GM23338 (cell line): ENCODE results near the gene ZNF410. TPM values are rescaled to one million over a fixed set of nuclear protein-coding genes. Genes with fewer than 3 reads are reported as not detected.

Experiments
- ATAC-seq: fragments of 200-7000 bp; cut with Tn5 transposase; 3 replicates; pipeline ENCODE4 v1.9.1; 2020
- DNase-seq: peaks from one replicate; pipeline ENCODE4 v3.0.0-alpha.2; 2015; ENCODE audit warnings: low spot score
- H2AFZ ChIP-seq: fragments of 200-600 bp; sonication (generic); 2 replicates; pipeline ENCODE4 v1.8.0; 2016; ENCODE audit warnings: antibody characterized with exemption, mild to moderate bottlenecking, moderate library complexity
- H3F3A ChIP-seq: fragments of 200-600 bp; sonication (generic); replicated peaks from 2 replicates; pipeline ENCODE4 v1.8.0; 2017; ENCODE audit warnings: antibody characterized with exemption, mixed run types, low read depth
- H3K27ac ChIP-seq: fragments of 200-600 bp; sonication (generic); 2 replicates; pipeline ENCODE4 v1.6.1; 2016; ENCODE audit warnings: low read depth
- H3K27me3 ChIP-seq: fragments of 200-600 bp; sonication (generic); 2 replicates; pipeline ENCODE4 v1.8.0; 2016; ENCODE audit warnings: mild to moderate bottlenecking, mixed run types, moderate library complexity; ENCODE audit not compliant: insufficient read depth
- H3K36me3 ChIP-seq: fragments of 200-600 bp; sonication (generic); 2 replicates; pipeline ENCODE4 v1.8.0; 2016; ENCODE audit warnings: mild to moderate bottlenecking; ENCODE audit not compliant: insufficient read depth
- H3K4me1 ChIP-seq: fragments of 200-600 bp; sonication (generic); 2 replicates; pipeline ENCODE4 v1.8.0; 2016; ENCODE audit warnings: mild to moderate bottlenecking, moderate library complexity; ENCODE audit not compliant: insufficient read depth
- H3K4me2 ChIP-seq: fragments of 200-600 bp; sonication (generic); 2 replicates; pipeline ENCODE4 v1.7.1; 2017; ENCODE audit warnings: mixed run types
- H3K4me3 ChIP-seq: fragments of 200-600 bp; sonication (generic); 2 replicates; pipeline ENCODE4 v1.6.1; 2016; ENCODE audit warnings: mixed run types
- H3K79me2 ChIP-seq: fragments of 200-600 bp; sonication (generic); replicated peaks from 2 replicates; pipeline ENCODE4 v1.8.0; 2017; ENCODE audit warnings: mild to moderate bottlenecking; ENCODE audit not compliant: insufficient read depth
- H3K9me2 ChIP-seq: fragments of 200-600 bp; sonication (generic); 2 replicates; pipeline ENCODE4 v1.8.0; 2017; ENCODE audit not compliant: insufficient read depth
- H4K20me1 ChIP-seq: fragments of 200-600 bp; sonication (generic); replicated peaks from 2 replicates; pipeline ENCODE4 v1.8.0; 2017; ENCODE audit warnings: mild to moderate bottlenecking; ENCODE audit not compliant: insufficient read depth
- H3K27ac Mint-ChIP-seq: 2 replicates; pipeline ENCODE4 v1.8.0; 2020; ENCODE audit warnings: inconsistent platforms, mild to moderate bottlenecking, moderate library complexity, mixed read lengths
- H3K27me3 Mint-ChIP-seq: 3 replicates; pipeline ENCODE4 v1.8.0; 2022; ENCODE audit warnings: low read depth, mild to moderate bottlenecking, moderate library complexity, mixed read lengths, inconsistent platforms; ENCODE audit not compliant: insufficient read depth, poor library complexity
- H3K36me3 Mint-ChIP-seq: 3 replicates; pipeline ENCODE4 v1.8.0; 2021; ENCODE audit warnings: low read depth, mild to moderate bottlenecking, inconsistent platforms, moderate library complexity, mixed read lengths
- H3K4me1 Mint-ChIP-seq: 3 replicates; pipeline ENCODE4 v1.8.0; 2020; ENCODE audit warnings: mild to moderate bottlenecking, inconsistent platforms, mixed read lengths
- H3K4me3 Mint-ChIP-seq: 3 replicates; pipeline ENCODE4 v1.8.0; 2021; ENCODE audit warnings: moderate library complexity, mild to moderate bottlenecking, inconsistent platforms, mixed read lengths
- H3K9me3 Mint-ChIP-seq: 3 replicates; pipeline ENCODE4 v1.8.0; 2020; ENCODE audit warnings: moderate library complexity, mild to moderate bottlenecking, inconsistent platforms, mixed read lengths
- CREB1 ChIP-seq: fragments of 250-450 bp; sonication (Bioruptor Pico); IDR thresholded peaks from 2 replicates; pipeline ENCODE4 v1.5.0; 2020; ENCODE audit warnings: low read depth, mild to moderate bottlenecking, moderate library complexity
- CTCF ChIP-seq, 2 experiments: fragments of 200-600 bp in 1 of 2; sonication (generic) in 1 of 2; conservative IDR thresholded peaks; 2 replicates each; pipeline versions ENCODE4 v1.5.1 to v1.6.1; 2016 to 2017; ENCODE audit warnings: antibody characterized with exemption in 2 of 2, low read depth in 2 of 2, mild to moderate bottlenecking in 2 of 2, moderate library complexity in 1 of 2
- EZH2 ChIP-seq: fragments of 200-600 bp; sonication (generic); IDR thresholded peaks from one replicate; pipeline ENCODE4 v1.8.0; 2017; ENCODE audit warnings: antibody characterized with exemption, mild to moderate bottlenecking, low read depth; ENCODE audit not compliant: unreplicated experiment
- EZH2phosphoT487 ChIP-seq: fragments of 200-600 bp; sonication (generic); IDR thresholded peaks from one replicate; pipeline ENCODE4 v1.8.1; 2018; ENCODE audit warnings: antibody characterized with exemption; ENCODE audit not compliant: unreplicated experiment
- NANOG ChIP-seq: IDR thresholded peaks from 2 replicates; pipeline ENCODE4 v1.6.1; 2016; ENCODE audit warnings: antibody characterized with exemption, borderline replicate concordance
- POLR2AphosphoS5 ChIP-seq: IDR thresholded peaks from 2 replicates; pipeline ENCODE4 v1.6.1; 2016; ENCODE audit warnings: antibody characterized with exemption, low read depth
- REST ChIP-seq: IDR thresholded peaks from one replicate; pipeline ENCODE4 v1.6.1; 2018; ENCODE audit warnings: antibody characterized with exemption; ENCODE audit not compliant: unreplicated experiment
- STAT1 ChIP-seq: IDR thresholded peaks from one replicate; pipeline ENCODE4 v1.6.1; 2016; ENCODE audit warnings: antibody characterized with exemption; ENCODE audit not compliant: unreplicated experiment
- ZNF331 ChIP-seq: fragments of 250-450 bp; sonication (Bioruptor Pico); IDR thresholded peaks from 2 replicates; pipeline ENCODE4 v1.5.0; 2020; ENCODE audit warnings: low read depth, mild to moderate bottlenecking, moderate library complexity
- polyA plus RNA-seq: library from polyadenylated mRNA; unstranded; fragments of >200 nt; fragmentation: Nextera tagmentation; extraction: Ambion mirVana; gene quantifications from 2 replicates; pipeline ENCODE4 v1.2.1, GENCODE V29; 2016
- total RNA-seq: library from RNA; depleted of rRNA; stranded (reverse); fragments of >200 nt; shearing (Covaris generic); gene quantifications from 2 replicates; pipeline ENCODE4 v1.2.3, GENCODE V29; 2014

Gene ZNF410
- total and polyA plus RNA-seq, 2 experiments from 2014 or later, result 10.6 to 20.4 TPM

- no peak for TF ChIP-seq CTCF (conservative IDR thresholded peaks at IDR 0.05; ENCODE audit: low read depth in 2 of 2)
- TF ChIP-seq EZH2, result no peak
- TF ChIP-seq STAT1, result no peak
- TF ChIP-seq NANOG, result no peak
- TF ChIP-seq REST, result no peak
Observed at GRCh38 chr14:73896521-73896920, 9.9 kb downstream of the ZNF410 start (continued).

- Histone ChIP-seq H3F3A (no peaks in the 10 kb centered on the region), H3K4me1 (no peaks in the 10 kb centered on the region), H2AFZ (no peak overlapping the region), H3K4me2 (no peak overlapping the region), H3K36me3 (peaks cover 17% of the 10 kb centered on the region; the same call in 1 of the 2 replicates), H4K20me1 (no peaks in the 10 kb centered on the region; the same call in 1 of the 2 replicates), H3K79me2 (no peaks in the 10 kb centered on the region), H3K27me3 (no peaks in the 10 kb centered on the region), H3K4me3 (no peak overlapping the region), H3K9me2 (no peaks in the 10 kb centered on the region), H3K27ac (no peak overlapping the region)
- Mint-ChIP-seq H3K4me3 (no peak overlapping the region), H3K27ac (no peak overlapping the region), H3K9me3 (no peaks in the 10 kb centered on the region), H3K4me1 (no peaks in the 10 kb centered on the region), H3K36me3 (peaks cover 20% of the 10 kb centered on the region), H3K27me3 (no peaks in the 10 kb centered on the region)
- no peak for DNase-seq
- TF ChIP-seq POLR2AphosphoS5, result no peak
- TF ChIP-seq EZH2phosphoT487, result no peak
- no peak for TF ChIP-seq CREB1 (CRISPR knock-in tag)
- TF ChIP-seq STAT1, result no peak
- no peak for TF ChIP-seq REST
- TF ChIP-seq ZNF331 (CRISPR knock-in tag), result no peak
- ATAC-seq, result no peak
Observed at GRCh38 chr14:73903028-73903427, 16.4 kb downstream of the ZNF410 start.
